Measurements from ENCODE around the gene ATP5ME. TPM values are rescaled to one million over a fixed set of nuclear protein-coding genes. Genes with fewer than 3 reads are reported as not detected.

Gene ATP5ME
- total and polyA plus RNA-seq, 2 experiments from 2014 or later = 143 to 669 TPM

DNA sequence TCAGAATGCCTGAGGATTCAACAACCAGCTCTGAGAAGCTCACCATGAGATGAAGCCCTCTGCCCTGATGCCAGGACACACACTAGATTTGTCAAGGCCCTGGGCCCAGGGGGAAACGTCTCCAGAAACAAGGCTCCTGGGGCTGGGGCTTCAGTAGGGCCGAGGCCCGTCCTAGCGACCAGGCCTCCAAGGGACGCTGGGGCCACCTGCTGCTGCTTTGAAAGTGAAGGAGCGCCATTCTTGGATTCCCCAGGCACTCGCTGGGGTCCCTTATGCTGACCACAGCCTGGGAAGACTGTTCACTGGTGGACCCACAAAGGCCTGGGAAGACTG, 24.8 kb downstream of the ATP5ME start:
- no peaks in the 10 kb centered on the region for H3K27me3 ChIP-seq

DNA sequence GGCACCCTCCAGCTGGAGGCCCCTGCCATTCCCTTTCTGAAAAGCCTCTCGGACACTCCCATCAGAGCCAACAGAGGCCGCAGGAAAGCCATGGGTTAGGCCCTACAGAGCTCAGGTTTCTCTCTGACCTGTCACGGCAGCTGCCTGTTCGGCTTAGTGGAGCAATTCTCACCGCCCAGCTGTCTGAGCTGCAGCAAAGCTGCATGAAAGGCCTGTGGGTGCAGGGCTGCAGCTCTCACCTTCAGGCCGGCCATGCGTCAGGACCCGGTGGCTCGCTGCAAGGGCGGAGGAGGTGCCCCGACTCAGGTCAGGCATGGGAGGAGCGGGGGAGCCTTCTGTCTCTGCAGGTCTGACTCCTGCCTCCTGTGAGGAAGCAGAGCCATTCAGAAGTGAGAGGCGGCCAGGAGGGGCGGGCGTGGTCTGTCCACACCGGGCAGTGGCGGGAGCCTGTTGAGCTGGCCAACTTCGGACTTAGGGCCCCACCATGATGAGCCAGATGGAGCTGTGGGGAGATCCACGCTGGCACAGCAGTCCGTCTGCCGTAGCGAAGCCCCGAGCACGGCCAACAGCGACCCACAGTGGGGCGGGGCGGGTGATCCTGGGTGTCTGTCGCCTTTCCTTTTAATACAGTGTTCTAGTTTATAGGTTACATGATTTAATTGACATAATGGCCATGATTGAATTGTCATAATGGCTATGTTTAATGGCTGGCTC, 25.3 kb downstream of the ATP5ME start:
- WGBS (ENCODE audit: low lambda C conversion rate, missing lambda C conversion rate) = 67% methylated on average over 28 of the region's 28 CpGs
- no peak overlapping the region for H3K27ac ChIP-seq
- no peak overlapping the region for H2AFZ ChIP-seq
- H3K27me3 ChIP-seq = no peaks in the 10 kb centered on the region
- no peak overlapping the region for H3K4me2 ChIP-seq
- H3K9me2 ChIP-seq (replicated peaks; ENCODE audit: insufficient read depth) = no peaks in the 10 kb centered on the region
- DNase-seq (ENCODE audit: low spot score) = no peak
- H3K36me3 ChIP-seq (replicated peaks; ENCODE audit: insufficient read depth, low read depth) = no peaks in the 10 kb centered on the region
- H3K9me3 ChIP-seq (ENCODE audit: low read depth) = no peaks in the 10 kb centered on the region
- no peaks in the 10 kb centered on the region for H3K79me2 ChIP-seq
- no peaks in the 10 kb centered on the region for H4K20me1 ChIP-seq (ENCODE audit: insufficient read depth, poor library complexity, severe bottlenecking)
- H3K4me3 ChIP-seq = no peak overlapping the region
- no peaks in the 10 kb centered on the region for H3K4me1 ChIP-seq (ENCODE audit: insufficient read depth)
- TF ChIP-seq, protein P1, sequence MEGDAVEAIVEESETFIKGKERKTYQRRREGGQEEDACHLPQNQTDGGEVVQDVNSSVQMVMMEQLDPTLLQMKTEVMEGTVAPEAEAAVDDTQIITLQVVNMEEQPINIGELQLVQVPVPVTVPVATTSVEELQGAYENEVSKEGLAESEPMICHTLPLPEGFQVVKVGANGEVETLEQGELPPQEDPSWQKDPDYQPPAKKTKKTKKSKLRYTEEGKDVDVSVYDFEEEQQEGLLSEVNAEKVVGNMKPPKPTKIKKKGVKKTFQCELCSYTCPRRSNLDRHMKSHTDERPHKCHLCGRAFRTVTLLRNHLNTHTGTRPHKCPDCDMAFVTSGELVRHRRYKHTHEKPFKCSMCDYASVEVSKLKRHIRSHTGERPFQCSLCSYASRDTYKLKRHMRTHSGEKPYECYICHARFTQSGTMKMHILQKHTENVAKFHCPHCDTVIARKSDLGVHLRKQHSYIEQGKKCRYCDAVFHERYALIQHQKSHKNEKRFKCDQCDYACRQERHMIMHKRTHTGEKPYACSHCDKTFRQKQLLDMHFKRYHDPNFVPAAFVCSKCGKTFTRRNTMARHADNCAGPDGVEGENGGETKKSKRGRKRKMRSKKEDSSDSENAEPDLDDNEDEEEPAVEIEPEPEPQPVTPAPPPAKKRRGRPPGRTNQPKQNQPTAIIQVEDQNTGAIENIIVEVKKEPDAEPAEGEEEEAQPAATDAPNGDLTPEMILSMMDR (IDR thresholded peaks at IDR 0.05; ENCODE audit: poor library complexity) = no peak
- TF ChIP-seq EZH2phosphoT487 (IDR thresholded peaks at IDR 0.05; ENCODE audit: low read depth, severe bottlenecking, unreplicated experiment) = no peak
- no peak for TF ChIP-seq EZH2 (IDR thresholded peaks at IDR 0.05; ENCODE audit: borderline replicate concordance)

More for the DNA sequence above, 24.8 kb downstream of the ATP5ME start:
- H3K79me2 ChIP-seq = no peaks in the 10 kb centered on the region
- H3K4me2 ChIP-seq = no peak overlapping the region
- H3K9me2 ChIP-seq (replicated peaks; ENCODE audit: insufficient read depth) = no peaks in the 10 kb centered on the region
- H3K4me1 ChIP-seq (ENCODE audit: insufficient read depth) = no peaks in the 10 kb centered on the region
- no peaks in the 10 kb centered on the region for H4K20me1 ChIP-seq (ENCODE audit: insufficient read depth, poor library complexity, severe bottlenecking)
- no peak overlapping the region for H2AFZ ChIP-seq
- no peak overlapping the region for H3K4me3 ChIP-seq
- WGBS (ENCODE audit: low lambda C conversion rate, missing lambda C conversion rate) = 92% methylated on average over 7 of the region's 7 CpGs
- no peaks in the 10 kb centered on the region for H3K9me3 ChIP-seq (ENCODE audit: low read depth)
- H3K36me3 ChIP-seq (replicated peaks; ENCODE audit: insufficient read depth, low read depth) = no peaks in the 10 kb centered on the region
- TF ChIP-seq, protein P1 (IDR thresholded peaks at IDR 0.05; ENCODE audit: poor library complexity) = no peak
- no peak for TF ChIP-seq EZH2phosphoT487 (IDR thresholded peaks at IDR 0.05; ENCODE audit: low read depth, severe bottlenecking, unreplicated experiment)
- no peak for TF ChIP-seq EZH2 (IDR thresholded peaks at IDR 0.05; ENCODE audit: borderline replicate concordance)
- DNase-seq (ENCODE audit: low spot score) = no peak
- no peak overlapping the region for H3K27ac ChIP-seq

DNA sequence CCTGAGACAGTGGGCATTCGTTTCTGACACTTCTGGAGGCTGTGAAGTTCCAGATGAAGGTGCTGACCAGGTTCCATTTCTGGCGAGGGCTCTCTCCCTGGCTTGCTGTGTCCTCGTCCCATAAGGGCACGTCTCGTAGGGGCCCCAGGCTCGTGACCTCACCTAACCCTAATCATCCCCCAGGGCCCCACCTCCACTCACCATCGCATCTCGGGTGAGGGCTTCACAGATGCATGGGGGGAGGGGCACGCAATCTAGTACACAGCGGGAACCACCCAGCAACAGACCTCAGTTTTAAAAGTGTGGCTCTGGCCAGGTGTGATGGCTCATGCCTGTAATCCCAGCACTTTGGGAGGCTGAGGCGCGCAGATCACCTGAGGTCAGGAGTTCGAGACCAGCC, 26.6 kb downstream of the ATP5ME start:
- Histone ChIP-seq H3K79me2 (no peaks in the 10 kb centered on the region), H3K27me3 (no peaks in the 10 kb centered on the region), H3K9me3 (ENCODE audit: low read depth) (no peaks in the 10 kb centered on the region), H2AFZ (no peak overlapping the region), H3K4me2 (no peak overlapping the region), H4K20me1 (ENCODE audit: insufficient read depth, poor library complexity, severe bottlenecking) (no peaks in the 10 kb centered on the region), H3K27ac (no peak overlapping the region), H3K9me2 (replicated peaks; ENCODE audit: insufficient read depth) (no peaks in the 10 kb centered on the region), H3K4me1 (ENCODE audit: insufficient read depth) (no peaks in the 10 kb centered on the region), H3K36me3 (replicated peaks; ENCODE audit: insufficient read depth, low read depth) (no peaks in the 10 kb centered on the region), H3K4me3 (no peak overlapping the region)
- DNase-seq (ENCODE audit: low spot score) = no peak
- TF ChIP-seq EZH2phosphoT487 (IDR thresholded peaks at IDR 0.05; ENCODE audit: low read depth, severe bottlenecking, unreplicated experiment) (no peak), EZH2 (IDR thresholded peaks at IDR 0.05; ENCODE audit: borderline replicate concordance) (no peak)
- TF ChIP-seq, protein P1 (IDR thresholded peaks at IDR 0.05; ENCODE audit: poor library complexity) = no peak
- 74% methylated on average over 13 of the region's 13 CpGs for WGBS (ENCODE audit: low lambda C conversion rate, missing lambda C conversion rate)
